Adipocyte (in vitro differentiated cells): Measurements from ENCODE around the gene DNAH11.

Experiments used
- DNase-seq: peaks from one replicate; pipeline ENCODE4 v3.0.0-alpha.2; 2015; ENCODE audit warnings: low read depth
- H3K27me3 ChIP-seq: replicated peaks from 2 replicates; pipeline ENCODE4 v1.7.0; 2013; ENCODE audit warnings: mild to moderate bottlenecking, low read length, moderate library complexity; ENCODE audit not compliant: control insufficient read depth, insufficient read depth
- H3K36me3 ChIP-seq: 2 replicates; pipeline ENCODE4 v1.7.0; 2013; ENCODE audit warnings: low read length, mild to moderate bottlenecking, moderate library complexity; ENCODE audit not compliant: control insufficient read depth, insufficient read depth, severe bottlenecking
- H3K4me1 ChIP-seq: 2 replicates; pipeline ENCODE4 v1.7.0; 2013; ENCODE audit warnings: mild to moderate bottlenecking, low read length, moderate library complexity; ENCODE audit not compliant: control insufficient read depth, insufficient read depth
- H3K4me3 ChIP-seq: 2 replicates; pipeline ENCODE4 v1.7.0; 2013; ENCODE audit warnings: mild to moderate bottlenecking, low read length, moderate library complexity
- H3K9ac ChIP-seq: 2 replicates; pipeline ENCODE4 v1.7.0; 2013; ENCODE audit warnings: mild to moderate bottlenecking, low read length, moderate library complexity
- H3K9me3 ChIP-seq: 2 replicates; pipeline ENCODE4 v1.7.0; 2013; ENCODE audit warnings: mild to moderate bottlenecking, low read length, moderate library complexity; ENCODE audit not compliant: control insufficient read depth

DNAH11 gene

DNA sequence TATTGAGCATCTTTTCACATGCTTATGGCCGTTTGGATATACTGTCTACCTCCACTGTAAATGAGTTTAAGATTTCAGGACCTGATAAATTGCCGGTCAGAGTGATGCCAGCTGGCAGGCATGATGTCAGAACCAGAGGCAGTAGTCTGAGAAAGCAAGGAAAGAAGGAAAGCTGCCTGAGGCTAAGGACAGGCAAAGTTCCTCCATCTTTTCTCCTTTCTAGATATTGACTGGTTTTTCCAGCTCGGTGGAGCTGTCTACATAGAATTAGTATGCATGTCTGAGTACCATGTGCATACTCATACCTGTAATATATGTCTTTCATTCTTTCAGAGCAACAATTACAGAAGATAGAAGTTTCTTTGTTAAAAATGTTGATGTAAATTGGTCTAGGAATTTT lies 350.6 kb downstream of the DNAH11 start:
- Histone ChIP-seq H3K36me3 (no peaks in the 10 kb centered on the region), H3K4me3 (no peak overlapping the region), H3K9ac (no peak overlapping the region), H3K4me1 (no peaks in the 10 kb centered on the region), H3K9me3 (no peaks in the 10 kb centered on the region), H3K27me3 (no peaks in the 10 kb centered on the region)
- DNase-seq, result no peak

- DNase-seq, result no peak
- no peaks in the 10 kb centered on the region for H3K9me3 ChIP-seq
- H3K36me3 ChIP-seq, result no peaks in the 10 kb centered on the region
- no peaks in the 10 kb centered on the region for H3K27me3 ChIP-seq
- H3K4me1 ChIP-seq, result peaks cover 8% of the 10 kb centered on the region
- H3K9ac ChIP-seq, result no peak overlapping the region
- no peak overlapping the region for H3K4me3 ChIP-seq
These were observed 355.6 kb downstream of the DNAH11 start for GRCh38 chr7:21898265-21898930.

DNA sequence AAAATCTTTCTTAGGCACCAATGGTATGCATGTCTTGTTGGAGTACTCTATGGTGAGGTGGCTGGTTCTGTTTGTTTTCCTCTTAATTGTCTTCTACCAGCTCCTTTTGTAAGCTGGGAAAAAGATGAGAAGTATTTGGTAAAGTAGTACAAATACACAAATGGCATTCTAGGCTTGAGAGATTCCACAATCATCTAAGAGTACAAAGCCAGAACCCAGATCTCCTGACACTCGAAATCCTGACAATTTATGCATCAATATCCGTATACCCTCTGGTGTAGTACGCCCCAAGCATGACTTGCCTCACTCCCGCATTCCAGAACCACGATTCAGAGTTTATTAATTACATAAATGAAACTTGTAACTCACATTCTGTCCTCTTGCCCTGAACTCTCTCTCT lies 359.4 kb downstream of the DNAH11 start:
- DNase-seq, result peak; percentile 45
- Histone ChIP-seq H3K9me3 (no peaks in the 10 kb centered on the region), H3K4me3 (no peak overlapping the region), H3K4me1 (peaks cover 8% of the 10 kb centered on the region), H3K9ac (no peak overlapping the region), H3K27me3 (no peaks in the 10 kb centered on the region), H3K36me3 (peaks cover 7% of the 10 kb centered on the region)

- Histone ChIP-seq H3K9ac (no peak overlapping the region), H3K36me3 (peaks cover 13% of the 10 kb centered on the region), H3K27me3 (no peaks in the 10 kb centered on the region), H3K9me3 (no peaks in the 10 kb centered on the region), H3K4me3 (no peak overlapping the region), H3K4me1 (peaks cover 8% of the 10 kb centered on the region)
- no peak for DNase-seq
These were observed 360.4 kb downstream of the DNAH11 start for GRCh38 chr7:21903020-21903786.

- peaks cover 14% of the 10 kb centered on the region for H3K36me3 ChIP-seq
- H3K4me1 ChIP-seq, result peaks cover 16% of the 10 kb centered on the region
- H3K9me3 ChIP-seq, result no peaks in the 10 kb centered on the region
- no peak for DNase-seq
- no peak overlapping the region for H3K4me3 ChIP-seq
- no peak overlapping the region for H3K9ac ChIP-seq
- H3K27me3 ChIP-seq, result no peaks in the 10 kb centered on the region
These were observed 365.9 kb downstream of the DNAH11 start for GRCh38 chr7:21908746-21909145.

GRCh38 chr7:21910253-21910652 lies 367.4 kb downstream of the DNAH11 start:
- no peak for DNase-seq
- no peaks in the 10 kb centered on the region for H3K27me3 ChIP-seq
- H3K4me1 ChIP-seq, result peaks cover 16% of the 10 kb centered on the region
- H3K9me3 ChIP-seq, result no peaks in the 10 kb centered on the region
- peaks cover 14% of the 10 kb centered on the region for H3K36me3 ChIP-seq
- no peak overlapping the region for H3K9ac ChIP-seq
- no peak overlapping the region for H3K4me3 ChIP-seq

- H3K36me3 ChIP-seq, result peaks cover 8% of the 10 kb centered on the region
- no peaks in the 10 kb centered on the region for H3K27me3 ChIP-seq
- no peak overlapping the region for H3K9ac ChIP-seq
- peaks cover 16% of the 10 kb centered on the region for H3K4me1 ChIP-seq
- H3K4me3 ChIP-seq, result no peak overlapping the region
- H3K9me3 ChIP-seq, result no peaks in the 10 kb centered on the region
- DNase-seq, result peak; percentile 53
These were observed 368.6 kb downstream of the DNAH11 start for GRCh38 chr7:21911341-21911875.

DNA sequence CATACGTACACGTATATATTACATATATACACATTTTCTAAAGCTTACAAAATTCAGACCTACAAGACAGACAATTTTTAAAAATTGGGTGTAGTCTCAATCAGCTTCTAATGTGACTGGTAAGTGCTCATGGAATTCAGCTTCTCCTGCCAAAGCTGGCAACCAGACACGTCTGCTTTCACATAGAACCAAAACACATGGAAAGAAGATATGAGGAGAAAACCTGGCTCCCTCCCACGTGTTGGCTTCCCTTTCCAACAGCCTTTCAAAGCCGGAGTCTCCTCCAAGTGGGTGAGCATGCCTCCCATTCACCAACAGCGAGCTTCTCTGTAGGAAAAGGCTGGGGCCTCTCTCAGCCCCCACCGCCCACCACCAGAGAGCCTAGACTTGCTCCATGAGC lies 369.5 kb downstream of the DNAH11 start:
- Histone ChIP-seq H3K36me3 (peaks cover 7% of the 10 kb centered on the region), H3K27me3 (no peaks in the 10 kb centered on the region), H3K9ac (no peak overlapping the region), H3K4me3 (no peak overlapping the region), H3K9me3 (no peaks in the 10 kb centered on the region), H3K4me1 (peaks cover 16% of the 10 kb centered on the region)
- DNase-seq, result peak; percentile 67

GRCh38 chr7:21912931-21913780 lies 370.3 kb downstream of the DNAH11 start:
- no peak for DNase-seq
- no peak overlapping the region for H3K4me3 ChIP-seq
- H3K9me3 ChIP-seq, result no peaks in the 10 kb centered on the region
- H3K36me3 ChIP-seq, result peaks cover 2% of the 10 kb centered on the region
- no peaks in the 10 kb centered on the region for H3K27me3 ChIP-seq
- H3K9ac ChIP-seq, result no peak overlapping the region
- peaks cover 16% of the 10 kb centered on the region for H3K4me1 ChIP-seq

DNA sequence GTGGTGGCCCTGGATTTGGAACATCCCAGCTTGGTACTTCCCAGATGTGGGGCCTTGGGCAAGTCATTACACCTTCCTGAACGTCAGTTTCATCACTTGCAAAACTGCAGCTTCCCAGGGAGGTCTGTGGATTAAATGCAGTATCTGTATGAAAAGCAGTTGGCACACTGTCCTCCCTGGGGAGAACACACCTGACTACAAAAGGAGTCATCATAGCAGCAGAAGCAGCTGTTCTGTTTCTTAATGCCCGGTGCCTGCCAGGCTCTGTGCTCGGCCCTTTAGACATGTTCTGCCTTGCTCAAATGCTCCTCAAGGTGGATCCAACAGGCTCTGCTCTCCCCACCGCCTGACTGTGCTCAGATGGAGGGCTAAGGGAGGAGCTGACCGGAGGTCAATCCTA lies 371.8 kb downstream of the DNAH11 start:
- H3K27me3 ChIP-seq, result no peaks in the 10 kb centered on the region
- DNase-seq, result no peak
- H3K4me3 ChIP-seq, result no peak overlapping the region
- H3K9ac ChIP-seq, result no peak overlapping the region
- no peaks in the 10 kb centered on the region for H3K9me3 ChIP-seq
- H3K4me1 ChIP-seq, result peaks cover 16% of the 10 kb centered on the region
- no peaks in the 10 kb centered on the region for H3K36me3 ChIP-seq

GRCh38 chr7:21915140-21915539 lies 372.3 kb downstream of the DNAH11 start:
- H3K4me1 ChIP-seq, result peaks cover 16% of the 10 kb centered on the region
- H3K36me3 ChIP-seq, result no peaks in the 10 kb centered on the region
- DNase-seq, result no peak
- no peak overlapping the region for H3K4me3 ChIP-seq
- no peak overlapping the region for H3K9ac ChIP-seq
- no peaks in the 10 kb centered on the region for H3K9me3 ChIP-seq
- H3K27me3 ChIP-seq, result no peaks in the 10 kb centered on the region
